Esophagus muscularis mucosa (tissue), 4 donors: ENCODE results near the gene JARID2.
"Not testable (repeated sequence)": the region's sequence is repeated elsewhere in the genome, so short reads cannot be mapped to it uniquely, and the experiment has no call there.

Experiments
- CTCF ChIP-seq, 3 experiments: fragments of 200-600 bp in 2 of 3; fragments of 450-650 bp in 1 of 3; sonication (generic) in 2 of 3; IDR thresholded peaks; one replicate each; pipeline ENCODE4 v1.5.1; 2017 to 2019; ENCODE audit warnings: antibody characterized with exemption in 3 of 3, mild to moderate bottlenecking in 2 of 3, moderate library complexity in 1 of 3
- EP300 ChIP-seq: sonication (generic); formaldehyde crosslinking; IDR thresholded peaks from one replicate; pipeline ENCODE4 v1.6.1; 2017; ENCODE audit warnings: antibody characterized with exemption
- POLR2A ChIP-seq: fragments of 450-650 bp; IDR thresholded peaks from one replicate; pipeline ENCODE4 v1.6.1; 2017; ENCODE audit warnings: antibody characterized with exemption, moderate library complexity, mild to moderate bottlenecking, low read depth
- POLR2AphosphoS5 ChIP-seq, 2 donors: sonication (generic); formaldehyde crosslinking; IDR thresholded peaks; one replicate each; pipeline ENCODE4 v1.6.1; 2017; ENCODE audit warnings: antibody characterized with exemption in 2 of 2

DNA sequence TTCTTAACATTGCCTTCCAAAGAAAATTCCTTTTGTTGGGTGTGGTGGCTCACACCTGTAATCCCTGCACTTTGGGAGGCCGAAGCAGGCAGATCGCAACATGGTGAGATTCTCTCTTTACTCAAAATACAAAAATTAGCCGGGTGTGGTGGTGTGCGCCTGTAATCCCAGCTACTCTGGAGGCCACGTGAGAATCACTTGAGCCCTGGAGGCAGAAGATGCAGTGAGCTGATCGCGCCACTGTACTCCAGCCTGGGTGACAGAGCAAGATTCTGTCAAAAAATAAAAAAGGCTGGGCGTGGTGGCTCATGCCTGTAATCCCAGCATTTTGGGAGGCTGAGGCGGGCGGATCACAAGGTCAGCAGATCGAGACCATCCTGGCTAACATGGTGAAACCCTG is 77.7 kb downstream of the JARID2 start:
- not testable (repeated sequence) for TF ChIP-seq CTCF (IDR thresholded peaks at IDR 0.05); EP300; POLR2A; POLR2AphosphoS5 (IDR thresholded peaks at IDR 0.05)
